Kidney glomerular epithelial cell (primary cell): ENCODE results near the gene TNS1.

ENCODE experiments used
- DNase-seq: peaks from one replicate; lab custom pipeline; 2025; lab: John Stamatoyannopoulos, UW

TNS1 gene

GRCh38 chr2:217774232-217774631, 228.6 kb downstream of the TNS1 start:
- no peak for DNase-seq

DNA sequence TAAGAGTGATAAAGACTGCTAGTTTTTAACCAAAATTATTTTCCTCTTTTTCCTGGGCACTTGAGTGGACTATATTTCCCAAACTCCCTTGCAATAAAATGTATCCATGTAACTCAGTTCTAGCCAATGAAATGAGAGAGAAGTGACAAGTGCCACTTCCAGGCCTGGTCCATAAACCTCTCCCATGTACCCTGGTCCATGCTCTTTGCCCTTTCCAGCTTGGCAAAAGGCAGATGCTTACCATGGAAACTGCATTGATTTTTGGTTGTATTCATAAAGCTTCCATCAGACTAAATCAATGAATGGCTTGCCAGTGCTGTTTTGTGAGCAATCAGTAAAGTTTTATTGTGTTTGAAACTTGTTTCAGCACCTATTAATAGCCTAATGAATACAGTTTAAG, 229.3 kb downstream of the TNS1 start:
- DNase-seq, result no peak

DNA sequence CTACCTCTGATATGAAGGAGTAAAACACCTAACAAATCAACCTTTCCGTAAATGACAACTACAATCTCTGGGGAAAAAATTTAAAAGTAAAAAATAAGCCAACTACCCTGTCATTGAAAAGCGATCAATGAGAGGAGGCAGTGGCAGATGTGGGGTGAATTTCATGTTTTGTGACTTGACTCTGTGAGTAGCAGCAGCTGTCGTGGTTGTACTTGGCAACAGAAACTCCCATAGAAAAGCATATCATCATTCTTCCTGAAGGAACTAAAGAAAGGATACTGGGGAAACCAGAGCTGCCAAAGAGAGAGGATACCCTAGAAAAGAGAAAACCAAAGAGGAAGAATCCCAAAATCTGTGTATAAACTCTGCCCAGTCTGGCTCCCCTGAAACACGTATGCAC, 236.4 kb downstream of the TNS1 start:
- DNase-seq, result no peak

DNA sequence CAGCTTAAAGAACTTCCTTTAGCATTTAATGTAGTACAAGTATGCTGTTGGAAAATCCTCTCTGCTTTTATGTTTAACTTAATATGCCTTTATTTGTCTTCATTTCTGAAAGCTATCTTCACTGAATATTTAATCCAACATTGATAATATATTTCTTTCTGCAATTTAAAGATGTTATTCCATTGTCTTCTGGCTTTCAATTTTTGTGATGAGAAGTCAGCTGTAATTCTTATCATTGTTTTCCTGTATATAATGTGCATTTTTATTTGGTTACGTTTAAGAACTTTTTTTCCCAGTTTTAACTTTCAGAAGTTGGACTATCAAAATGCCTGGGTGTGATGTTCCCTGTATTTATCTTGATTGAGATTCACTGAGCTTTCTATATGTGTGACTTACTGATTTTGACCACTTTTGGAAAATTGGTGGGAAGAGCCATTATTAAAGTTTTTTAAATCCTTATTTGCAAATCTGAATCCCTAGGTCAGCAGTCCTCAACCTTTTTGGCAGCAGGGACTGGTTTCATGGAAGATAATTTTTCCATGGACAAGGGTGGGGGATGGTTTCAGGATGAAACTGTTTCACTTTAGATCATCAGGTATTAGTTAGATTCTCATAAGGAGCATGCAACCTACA, 241.0 kb downstream of the TNS1 start:
- no peak for DNase-seq

- DNase-seq, result no peak
Measured at GRCh38 chr2:217759991-217760390, 242.8 kb downstream of the TNS1 start.

- no peak for DNase-seq
Measured at GRCh38 chr2:217757108-217757463, 245.7 kb downstream of the TNS1 start.

GRCh38 chr2:217756375-217757107, 246.3 kb downstream of the TNS1 start:
- DNase-seq, result no peak

GRCh38 chr2:217755027-217755745, 247.6 kb downstream of the TNS1 start:
- no peak for DNase-seq

DNA sequence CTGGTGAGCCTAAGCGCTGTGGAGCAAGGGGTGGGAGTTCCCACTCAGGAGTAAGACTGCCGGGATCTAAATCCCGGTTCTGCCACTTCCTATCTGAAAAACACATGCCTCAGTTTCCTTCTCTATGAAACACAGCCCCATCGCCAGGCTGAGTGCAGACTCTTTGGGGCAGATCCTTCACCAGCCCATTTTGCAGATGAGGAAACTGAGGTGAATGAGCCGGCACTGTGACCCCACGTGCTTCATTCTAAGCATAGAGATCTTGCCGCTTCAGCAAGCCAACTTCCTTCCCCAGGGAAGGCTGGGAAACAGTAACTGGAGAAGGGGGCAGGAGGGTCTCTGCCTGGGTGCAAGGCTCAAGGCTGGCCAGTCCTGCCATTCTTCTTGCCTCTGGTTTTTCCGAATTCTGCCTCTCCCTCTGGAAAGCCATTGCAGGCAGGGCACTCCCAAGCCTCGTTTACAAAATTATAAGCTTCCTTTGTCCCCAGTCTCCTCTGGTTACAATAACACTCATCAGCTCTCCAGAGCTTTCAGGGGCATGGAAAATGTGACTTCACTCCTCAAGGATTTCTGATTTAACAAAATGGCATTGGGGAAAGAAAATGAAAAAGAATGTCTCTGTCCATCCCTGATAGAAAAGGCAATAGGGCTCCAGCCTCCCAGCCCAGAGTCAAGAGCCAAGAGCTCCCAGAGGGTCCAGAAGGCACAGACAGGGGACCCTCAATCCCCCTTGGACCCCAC, 249.2 kb downstream of the TNS1 start:
- no peak for DNase-seq

DNA sequence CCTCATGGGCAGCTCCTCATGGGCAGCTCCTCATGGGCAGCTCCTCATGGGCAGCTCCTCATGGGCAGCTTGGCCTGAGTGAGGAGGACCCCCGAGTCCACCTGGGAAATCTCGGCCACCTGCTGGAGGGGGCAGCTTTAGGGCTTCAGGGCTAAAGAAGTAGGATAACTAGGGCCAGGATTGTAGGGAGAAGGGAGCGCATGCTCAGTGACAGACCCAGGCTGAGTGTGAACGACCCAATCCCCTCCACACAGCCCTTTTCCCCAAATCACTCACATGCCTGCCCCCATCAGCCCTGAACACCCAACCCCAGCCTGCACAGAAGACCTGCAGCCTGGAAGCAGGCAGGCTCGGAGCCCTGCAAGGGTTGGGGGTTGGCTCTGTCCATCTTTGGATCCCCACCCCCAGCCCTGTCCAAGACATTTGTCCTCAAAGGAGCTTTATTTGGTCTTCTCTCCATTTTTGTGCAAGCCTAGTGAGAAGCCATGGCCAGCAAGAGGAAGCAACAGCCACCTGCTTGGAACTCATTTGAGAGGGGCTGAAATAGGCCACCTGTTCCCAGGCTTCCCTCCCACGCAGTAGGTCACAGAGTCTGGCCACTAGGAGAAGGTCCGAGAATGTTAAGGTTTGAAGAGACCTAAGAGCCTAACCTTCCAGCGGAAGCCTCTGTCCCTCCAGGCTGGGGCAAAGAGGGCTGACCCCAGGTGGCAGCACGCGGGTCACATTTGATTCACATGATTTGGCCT, 249.9 kb downstream of the TNS1 start:
- DNase-seq, result no peak

DNA sequence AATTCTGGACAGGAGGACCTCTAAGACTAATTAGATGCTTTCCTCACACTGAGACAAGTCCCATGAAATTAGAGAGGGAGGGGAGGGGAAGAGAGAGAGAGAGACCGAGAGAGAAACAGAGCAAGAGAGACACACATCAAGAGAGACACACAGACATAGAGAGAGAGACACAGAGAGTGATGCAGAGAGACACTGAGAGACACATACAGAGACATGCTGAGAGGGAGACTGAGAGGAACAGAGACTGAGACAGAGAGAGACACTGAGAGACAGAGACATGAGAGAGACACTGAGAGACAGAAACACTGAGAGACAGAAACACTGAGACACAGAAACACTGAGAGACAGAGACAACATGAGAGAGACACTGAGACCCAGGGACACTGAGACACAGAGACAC, 250.8 kb downstream of the TNS1 start:
- no peak for DNase-seq

DNA sequence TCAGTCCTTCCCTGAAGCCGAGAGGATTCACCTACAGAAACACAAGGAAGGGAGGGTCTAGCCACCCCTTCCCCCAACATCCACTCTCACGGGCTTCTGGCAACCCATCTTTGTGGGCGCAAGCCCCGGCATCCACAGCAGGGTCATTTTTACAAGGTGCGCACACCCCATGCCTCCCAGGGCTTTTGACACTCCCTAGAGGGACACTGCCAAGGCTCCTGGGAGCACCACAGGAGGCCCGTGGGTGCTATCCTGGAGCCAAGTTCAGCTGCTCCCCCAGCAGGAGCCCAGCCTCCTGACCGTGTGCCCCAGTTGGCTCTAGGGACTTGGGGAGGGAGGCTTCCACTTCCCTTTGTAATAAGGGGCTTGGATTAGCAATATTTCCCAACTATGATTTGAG, 251.6 kb downstream of the TNS1 start:
- no peak for DNase-seq
